HG03097 (cell line): ENCODE results near the gene CNR2.
"Not testable (repeated sequence)": the region's sequence is repeated elsewhere in the genome, so short reads cannot be mapped to it uniquely, and the experiment has no call there.

ENCODE experiments used
- ATAC-seq: cut with Tn5 transposase; IDR thresholded peaks from one replicate; pipeline ENCODE4 v1.9.1; 2021; ENCODE audit not compliant: unreplicated experiment, low FRiP score

The CNR2 gene

DNA sequence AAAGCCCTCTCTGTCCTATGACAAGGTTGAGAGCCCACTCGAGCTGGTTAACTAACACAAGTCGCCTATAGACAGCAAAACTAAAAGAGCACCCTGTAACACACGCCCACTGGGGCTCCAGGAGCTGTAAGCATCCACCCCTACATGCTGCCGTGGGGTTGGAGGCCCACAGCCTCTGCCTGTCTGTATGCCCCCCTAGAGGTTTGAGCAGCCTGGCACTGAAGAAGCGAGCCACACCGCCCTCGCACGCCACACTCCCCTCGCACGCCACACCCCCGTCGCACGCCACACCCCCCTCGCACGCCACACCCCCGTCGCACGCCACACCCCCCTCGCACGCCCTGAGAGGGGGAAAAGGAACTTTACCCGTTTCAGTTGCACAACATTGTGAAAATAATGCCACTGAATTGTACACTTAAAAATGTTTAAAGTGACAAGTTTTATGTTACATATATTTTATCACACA is 74.7 kb downstream of the CNR2 start:
- no peak for ATAC-seq

DNA sequence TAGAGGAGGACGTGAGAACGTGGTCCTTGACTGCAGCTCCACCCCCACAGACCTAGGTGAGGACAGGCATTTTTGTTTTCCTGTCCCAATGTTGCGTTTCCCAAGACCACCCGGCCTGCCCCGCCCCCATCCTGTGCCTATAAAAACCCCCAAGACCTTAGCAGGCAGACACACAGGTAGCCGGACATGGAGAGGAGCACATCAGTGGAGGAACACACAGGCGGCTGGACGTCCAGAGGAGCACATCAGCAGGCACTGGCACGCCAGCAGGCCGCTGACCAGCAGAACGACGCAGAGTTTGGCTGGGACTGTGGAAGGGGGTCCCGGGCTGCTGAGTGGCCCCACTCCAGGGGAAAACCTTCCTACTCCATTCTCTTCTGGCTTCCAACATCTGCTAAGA is 75.3 kb downstream of the CNR2 start:
- no peak for ATAC-seq

DNA sequence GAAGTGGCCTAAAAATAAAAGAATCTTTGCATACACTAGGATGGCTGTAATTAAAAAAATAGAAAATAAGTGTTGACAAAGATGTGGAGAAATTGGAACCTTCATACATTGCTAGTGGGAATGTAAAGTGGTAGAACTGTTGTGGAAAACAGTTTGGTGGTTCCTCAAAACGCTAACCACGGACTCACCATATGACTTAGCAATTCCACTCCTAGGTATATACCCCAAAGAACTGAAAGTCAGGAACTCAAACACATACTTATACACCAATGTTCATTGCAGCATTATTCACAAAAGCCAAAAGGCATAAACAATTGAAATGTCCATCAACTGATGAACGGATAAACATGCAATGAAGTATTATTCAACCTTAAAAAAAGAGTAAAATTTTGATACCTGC is 77.1 kb downstream of the CNR2 start:
- no peak for ATAC-seq

DNA sequence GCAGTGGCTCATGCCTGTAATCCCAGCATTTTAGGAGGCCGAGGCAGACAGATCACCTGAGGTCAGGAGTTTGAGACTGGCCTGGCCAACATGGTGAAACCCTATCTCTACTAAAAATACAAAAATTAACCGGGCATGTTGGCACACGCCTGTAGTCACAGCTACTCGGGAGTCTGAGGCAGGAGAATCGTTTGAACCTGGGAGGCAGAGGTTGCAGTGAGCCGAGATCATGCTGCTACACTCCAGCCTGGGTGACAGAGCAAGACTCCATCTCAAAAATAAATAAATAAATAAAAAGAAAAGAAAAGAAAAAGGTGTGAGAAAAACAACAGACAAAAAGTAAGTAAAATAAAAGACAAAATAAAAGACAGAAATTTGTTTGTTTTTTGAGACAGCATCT is 79.0 kb downstream of the CNR2 start:
- not testable (repeated sequence) for ATAC-seq

DNA sequence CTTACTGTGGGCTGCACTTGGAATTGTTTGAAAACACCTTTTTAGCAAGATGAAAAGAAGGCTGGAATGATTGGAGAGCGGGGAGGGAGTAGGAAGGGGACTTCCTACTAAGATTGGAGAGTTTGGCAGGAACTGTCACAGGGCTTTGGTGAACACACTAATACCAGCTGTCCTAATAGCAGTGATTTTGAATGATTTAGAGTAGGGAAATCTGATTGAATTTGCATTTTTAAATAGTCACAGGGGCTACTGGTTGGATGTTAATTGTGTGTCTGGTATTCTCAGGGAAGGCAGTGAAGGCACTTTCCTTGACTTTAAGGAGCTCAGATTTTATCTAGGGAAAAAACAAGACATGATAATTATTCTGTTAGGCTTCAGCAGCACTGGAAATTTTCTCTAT is 85.4 kb downstream of the CNR2 start:
- ATAC-seq = no peak

DNA sequence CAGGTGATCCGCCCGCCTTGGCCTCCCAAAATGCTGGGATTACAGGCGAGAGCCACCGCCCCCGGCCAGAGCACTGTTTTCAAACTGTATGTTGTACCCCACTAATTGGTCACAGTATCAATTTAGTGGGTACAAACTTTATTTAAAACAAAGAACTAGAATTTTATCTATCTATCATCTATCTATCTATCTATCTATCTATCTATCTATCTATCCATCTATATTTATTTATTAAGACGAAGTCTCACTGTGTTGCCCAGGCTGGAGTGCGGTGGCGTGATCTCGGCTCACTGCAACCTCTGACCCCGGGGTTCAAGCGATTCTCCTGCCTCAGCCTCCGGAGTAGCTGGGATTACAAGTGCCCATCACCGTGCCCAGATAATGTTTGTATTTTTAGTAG is 86.6 kb downstream of the CNR2 start:
- not testable (repeated sequence) for ATAC-seq

DNA sequence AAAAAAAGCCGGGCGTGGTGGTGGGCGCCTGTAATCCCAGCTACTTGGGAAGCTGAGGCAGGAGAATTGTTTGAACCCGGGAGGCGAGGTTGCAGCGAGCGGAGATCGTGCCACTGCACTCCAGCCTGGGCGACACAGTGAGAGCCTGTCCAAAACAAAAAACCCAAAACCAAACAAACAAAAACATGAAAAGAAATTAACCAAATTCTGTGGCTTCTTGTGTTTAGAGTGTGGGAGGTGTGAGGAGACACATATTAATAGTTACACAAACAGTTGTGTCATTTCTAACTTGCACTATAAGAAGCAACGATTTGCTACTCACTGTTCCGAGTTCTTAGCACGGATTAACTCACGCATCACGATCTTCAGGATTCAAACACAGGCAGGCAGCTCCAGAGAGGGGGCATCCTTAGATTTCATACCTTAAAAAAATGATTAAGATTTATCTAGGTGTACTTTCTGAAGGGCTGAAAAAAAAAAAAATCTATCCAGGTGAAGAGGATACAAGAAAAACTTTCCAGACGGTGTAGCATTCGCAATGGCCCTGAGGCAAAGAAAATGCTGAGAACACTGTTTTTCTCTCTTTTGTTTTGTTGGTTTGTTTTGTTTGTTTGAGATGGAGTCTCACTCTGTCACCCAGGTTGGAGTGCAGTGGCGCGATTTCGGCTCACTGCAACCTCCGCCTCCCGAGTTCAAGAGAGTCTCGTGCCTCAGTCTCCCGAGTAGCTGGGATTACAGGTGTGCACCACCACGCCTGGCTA is 87.2 kb downstream of the CNR2 start:
- ATAC-seq = no peak

DNA sequence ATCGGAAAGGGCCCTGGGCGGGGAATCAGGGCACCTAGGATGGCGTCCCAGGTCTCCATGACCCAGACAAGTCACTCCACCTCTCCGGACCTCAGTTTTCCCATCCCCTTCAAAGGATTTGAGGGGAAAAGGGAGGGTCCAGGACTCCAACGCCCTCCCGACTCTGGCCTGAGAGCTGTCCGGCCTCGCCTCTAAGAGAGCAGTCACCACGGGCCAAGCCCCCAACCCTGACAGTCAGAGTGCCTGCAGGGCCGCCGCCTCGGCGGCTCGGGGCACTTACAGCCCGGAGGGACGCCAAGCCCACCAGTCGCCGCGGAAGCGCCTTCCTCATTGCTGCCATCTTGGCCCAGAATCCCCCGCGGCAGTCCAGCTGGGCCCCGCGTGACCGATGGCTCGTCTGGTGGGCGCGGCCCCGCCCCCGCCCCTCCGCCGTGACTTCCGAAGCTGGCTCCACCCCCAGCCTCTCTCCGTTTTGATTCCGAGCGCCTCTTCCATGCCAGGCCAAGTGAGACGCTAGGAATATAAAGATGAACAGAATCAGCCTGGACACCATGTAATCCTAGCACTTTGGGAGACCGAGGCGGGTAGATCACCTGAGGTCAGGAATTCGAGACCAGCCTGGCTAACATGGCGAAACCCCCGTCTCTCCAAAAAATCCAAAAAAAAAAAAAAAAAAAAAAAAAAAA is 87.9 kb downstream of the CNR2 start, which contains the start of gene HMGCL:
Gene HMGCL (minus strand): TSS at position 354 of the 686 bp plus-strand sequence. CDS start 14 bp downstream, at position 340.
- no peak for ATAC-seq

DNA sequence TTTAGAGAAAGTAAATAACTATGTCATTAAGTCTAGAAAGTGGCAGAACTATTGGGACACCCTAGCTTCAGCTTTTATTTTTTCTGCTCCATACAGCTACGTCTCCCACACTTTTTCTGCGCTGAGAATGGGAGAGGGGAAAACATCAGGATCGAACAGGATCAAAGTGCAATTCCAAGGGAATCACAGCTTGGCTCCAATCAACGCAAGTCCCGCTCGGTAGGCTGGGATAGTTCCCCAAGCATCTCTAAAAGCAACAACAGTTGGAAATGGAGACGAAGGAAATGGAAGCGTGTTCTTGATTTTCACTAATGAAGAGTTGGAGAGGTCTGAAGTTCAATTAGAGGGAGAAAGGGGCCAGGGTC is 88.5 kb downstream of the CNR2 start:
- ATAC-seq = no peak

DNA sequence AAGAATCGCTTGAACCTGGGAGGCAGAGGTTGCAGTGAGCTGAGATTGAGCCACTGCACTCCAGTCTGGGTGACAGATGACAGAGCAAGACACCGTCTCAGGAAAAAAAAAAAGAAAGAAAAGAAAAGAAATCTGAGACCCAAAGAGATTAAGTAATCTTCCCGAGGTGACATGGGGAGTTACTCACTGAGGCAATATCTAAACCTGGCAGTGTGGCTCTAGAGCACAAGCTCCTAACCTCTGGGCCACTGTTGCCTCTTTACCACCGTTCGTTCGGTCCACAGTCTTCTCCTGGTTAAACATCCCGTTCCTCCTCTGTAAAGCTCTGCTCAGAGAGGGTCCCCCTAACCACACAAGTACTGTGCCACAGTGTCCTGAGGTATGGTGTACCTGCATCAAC is 89.4 kb downstream of the CNR2 start:
- no peak for ATAC-seq
